HepG2 (cell line): ENCODE measurements around the gene UBL3. TPM values are rescaled to one million over a fixed set of nuclear protein-coding genes. Genes with fewer than 3 reads are reported as not detected.

Experiments used
- ARID4A ChIP-seq: sonication (generic); formaldehyde crosslinking; IDR thresholded peaks from 2 replicates; pipeline ENCODE4 v1.5.0; 2020; ENCODE audit warnings: mild to moderate bottlenecking, missing genetic modification reagents, borderline replicate concordance
- HNF1B ChIP-seq: sonication (generic); formaldehyde crosslinking; IDR thresholded peaks from 2 replicates; pipeline ENCODE4 v1.5.1; 2020; ENCODE audit warnings: mild to moderate bottlenecking, moderate library complexity, missing genetic modification reagents
- KLF16 ChIP-seq, 2 experiments: sonication (generic) in 1 of 2; formaldehyde crosslinking in 1 of 2; IDR thresholded peaks; 2 replicates each; pipeline versions ENCODE4 v1.6.1 to v1.8.0; 2016 to 2023; ENCODE audit warnings: missing genetic modification reagents in 2 of 2, missing compliant biosample characterization in 1 of 2
- MAZ ChIP-seq, 2 experiments: sonication (generic) in 1 of 2; formaldehyde crosslinking in 1 of 2; IDR thresholded peaks; 2 replicates each; pipeline versions ENCODE4 v1.5.0 to v1.6.1; 2012 to 2020; ENCODE audit warnings: low read depth in 2 of 2, mild to moderate bottlenecking in 2 of 2, borderline replicate concordance in 1 of 2, improper control_type of control experiment in 1 of 2, low read length in 1 of 2, missing genetic modification reagents in 1 of 2, moderate library complexity in 1 of 2
- U2AF1 ChIP-seq: fragments of 200-400 bp; formaldehyde crosslinking; optimal IDR thresholded peaks from 2 replicates; pipeline ENCODE3; 2017; ENCODE audit warnings: mild to moderate bottlenecking, low read depth, low read length
- ZNF430 ChIP-seq: sonication (generic); formaldehyde crosslinking; IDR thresholded peaks from 2 replicates; pipeline ENCODE4 v1.9.0; 2021; ENCODE audit warnings: mild to moderate bottlenecking, missing genetic modification reagents
- ZNF704 ChIP-seq: sonication (generic); formaldehyde crosslinking; IDR thresholded peaks from 2 replicates; pipeline ENCODE4 v1.8.1; 2023; ENCODE audit warnings: mild to moderate bottlenecking, inconsistent platforms, moderate library complexity, missing genetic modification reagents, borderline replicate concordance
- polyA plus RNA-seq, 8 experiments: library from polyadenylated mRNA; depleted of rRNA in 3 of 8; stranded (reverse) in 7 of 8; unstranded in 1 of 8; fragments of >200 nt; fragmentation: Illumina TruSeq in 4 of 8; extraction: Trizol in 4 of 8; gene quantifications; 2 replicates each; pipeline versions ENCODE4 v1.2.1 to v1.2.3, GENCODE V29; 2011 to 2016; ENCODE audit warnings: low read depth in 4 of 8, missing spikeins in 1 of 8, mixed read lengths in 1 of 8; ENCODE audit not compliant: insufficient read depth in 1 of 8
- total RNA-seq, 5 experiments: library from RNA; depleted of rRNA; stranded (reverse); fragments of >200 nt; fragmentation: Illumina TruSeq; extraction: Trizol; gene quantifications; 2 replicates each; pipeline ENCODE4 v1.2.3, GENCODE V29; 2016; ENCODE audit warnings: low read depth in 1 of 5

Gene UBL3
- total and polyA plus RNA-seq, 2 of the 13 experiments (the other 11 are each of a cell fraction or from before 2014, with no cell fraction given) = 7.4 to 9.6 TPM

GRCh38 chr13:29845440-29846056 lies 4.9 kb downstream of the UBL3 start (continued):
- TF ChIP-seq KLF16 (CRISPR knock-in tag; IDR thresholded peaks at IDR 0.05) = no peak
- TF ChIP-seq U2AF1 = no peak
- no peak for TF ChIP-seq HNF1B (CRISPR knock-in tag)
- no peak for TF ChIP-seq ZNF430
- TF ChIP-seq ZNF704 (CRISPR knock-in tag) = no peak
- TF ChIP-seq MAZ (IDR thresholded peaks at IDR 0.05; ENCODE audit: borderline replicate concordance, low read depth, low read length) = no peak
- no peak for TF ChIP-seq MAZ (CRISPR knock-in tag; IDR thresholded peaks at IDR 0.05; ENCODE audit: low read depth)
- no peak for TF ChIP-seq ARID4A
